H1 (cell line): ENCODE measurements around the gene ARHGDIG. TPM values are rescaled to one million over a fixed set of nuclear protein-coding genes. Genes with fewer than 3 reads are reported as not detected.

Experiments used
- CTCF ChIA-PET: fragments of 300-600 bp; sonication (Branson Sonifier 250); formaldehyde crosslinking; loops from one replicate; lab custom pipeline; 2021; ENCODE audit not compliant: partially characterized antibody; lab: Charles Lee
- POLR2A ChIA-PET: fragments of 300-600 bp; sonication (Branson Sonifier 250); formaldehyde crosslinking; loops from one replicate; lab custom pipeline; 2021; ENCODE audit warnings: inconsistent platforms; ENCODE audit not compliant: partially characterized antibody; lab: Charles Lee
- DNase-seq, 2 experiments: peaks; one replicate each; pipeline versions ENCODE4 v3.0.0 to v3.0.0-alpha.2; 2010 to 2022; ENCODE audit warnings: low spot score in 2 of 2, low read depth in 1 of 2, mixed read lengths in 1 of 2
- FAIRE-seq: peaks from 2 replicates; lab custom pipeline; 2011; peaks lifted over from hg19 to GRCh38; lab: Jason Lieb, UNC
- H2AFZ ChIP-seq: 2 replicates; pipeline ENCODE4 v1.8.1; 2012; ENCODE audit warnings: low read length, inconsistent platforms
- H2AK5ac ChIP-seq: 2 replicates; pipeline ENCODE4 v1.6.1; 2013; ENCODE audit warnings: low read depth, low read length
- H2BK120ac ChIP-seq: replicated peaks from 2 replicates; pipeline ENCODE3; 2013; ENCODE audit warnings: low read depth, low read length, inconsistent platforms
- H2BK12ac ChIP-seq: 2 replicates; pipeline ENCODE4 v1.6.1; 2013; ENCODE audit warnings: low read depth, low read length
- H2BK15ac ChIP-seq: 2 replicates; pipeline ENCODE4 v1.6.1; 2013; ENCODE audit warnings: low read length
- H2BK20ac ChIP-seq: 2 replicates; pipeline ENCODE4 v1.6.1; 2013; ENCODE audit warnings: low read length
- H2BK5ac ChIP-seq: 2 replicates; pipeline ENCODE4 v1.6.1; 2013; ENCODE audit warnings: low read depth, low read length
- H3K14ac ChIP-seq: 2 replicates; pipeline ENCODE4 v1.6.1; 2013; ENCODE audit warnings: inconsistent platforms; ENCODE audit not compliant: insufficient read length
- H3K18ac ChIP-seq: 2 replicates; pipeline ENCODE4 v1.6.1; 2013; ENCODE audit warnings: low read length; ENCODE audit errors: extremely low read depth
- H3K23ac ChIP-seq: 2 replicates; pipeline ENCODE4 v1.6.1; 2013; ENCODE audit warnings: inconsistent platforms; ENCODE audit not compliant: insufficient read length
- H3K23me2 ChIP-seq: 2 replicates; pipeline ENCODE4 v1.6.1; 2013; ENCODE audit warnings: low read depth, low read length
- H3K27ac ChIP-seq: 2 replicates; pipeline ENCODE4 v1.6.1; 2011; ENCODE audit warnings: low read depth, low read length, inconsistent platforms
- H3K27me3 ChIP-seq, 4 experiments: replicated peaks in 1 of 4; 1 replicate in 1 of 4; 2 replicates in 3 of 4; pipeline versions ENCODE4 v1.6.1 to v1.8.1; 2011 to 2013; ENCODE audit warnings: low read length in 3 of 4, mild to moderate bottlenecking in 3 of 4, inconsistent platforms in 2 of 4, mixed read lengths in 2 of 4, moderate library complexity in 1 of 4; ENCODE audit not compliant: control insufficient read depth in 3 of 4, insufficient read depth in 3 of 4; ENCODE audit errors: extremely low read depth in 1 of 4
- H3K36me3 ChIP-seq, 4 experiments: 2 replicates each; pipeline versions ENCODE4 v1.6.1 to v1.8.1; 2011 to 2013; ENCODE audit warnings: mild to moderate bottlenecking in 4 of 4, low read length in 3 of 4, moderate library complexity in 2 of 4, control low read depth in 1 of 4, inconsistent platforms in 1 of 4; ENCODE audit not compliant: insufficient read depth in 4 of 4, control insufficient read depth in 2 of 4
- H3K4ac ChIP-seq: replicated peaks from 2 replicates; pipeline ENCODE3; 2013; ENCODE audit warnings: low read length, low read depth, mixed read lengths, inconsistent platforms; ENCODE audit not compliant: insufficient read length
- H3K4me1 ChIP-seq, 4 experiments: replicated peaks in 1 of 4; 1 replicate in 1 of 4; 2 replicates in 3 of 4; pipeline versions ENCODE4 v1.6.1 to v1.8.1; 2011 to 2013; ENCODE audit warnings: low read length in 3 of 4, inconsistent platforms in 2 of 4, mixed read lengths in 1 of 4; ENCODE audit not compliant: insufficient read depth in 4 of 4, control insufficient read depth in 3 of 4
- H3K4me2 ChIP-seq, 2 experiments: 2 replicates each; pipeline versions ENCODE4 v1.6.1 to v1.8.1; 2011 to 2013; ENCODE audit warnings: low read depth in 2 of 2, low read length in 2 of 2, control low read depth in 1 of 2, inconsistent platforms in 1 of 2, mild to moderate bottlenecking in 1 of 2; ENCODE audit not compliant: insufficient read depth in 1 of 2
- H3K4me3 ChIP-seq, 4 experiments: fragments of 200-600, 300-600 bp in 1 of 4; sonication (generic), shearing (Covaris generic), sonication (Bioruptor Twin) in 1 of 4; 2 replicates each; pipeline versions ENCODE4 v1.5.1 to v1.8.1; 2011 to 2016; ENCODE audit warnings: low read length in 4 of 4, low read depth in 3 of 4, control low read depth in 2 of 4, inconsistent platforms in 2 of 4, mild to moderate bottlenecking in 2 of 4, mixed read lengths in 1 of 4, moderate library complexity in 1 of 4; ENCODE audit not compliant: insufficient read depth in 2 of 4; ENCODE audit errors: extremely low read depth in 1 of 4
- H3K56ac ChIP-seq: replicated peaks from 2 replicates; pipeline ENCODE3; 2013; ENCODE audit warnings: low read depth, mild to moderate bottlenecking, mixed read lengths, low read length, inconsistent platforms; ENCODE audit not compliant: insufficient read length
- H3K79me1 ChIP-seq: 2 replicates; pipeline ENCODE4 v1.6.1; 2013; ENCODE audit warnings: low read depth, low read length, control low read depth
- H3K79me2 ChIP-seq, 2 experiments: 2 replicates each; pipeline versions ENCODE4 v1.6.1 to v1.8.1; 2012 to 2013; ENCODE audit warnings: low read length in 2 of 2, mild to moderate bottlenecking in 2 of 2, inconsistent platforms in 1 of 2; ENCODE audit not compliant: insufficient read depth in 2 of 2, control insufficient read depth in 1 of 2
- H3K9ac ChIP-seq, 4 experiments: replicated peaks in 1 of 4; 1 replicate in 1 of 4; 2 replicates in 3 of 4; pipeline versions ENCODE4 v1.6.1 to v1.8.1; 2011 to 2013; ENCODE audit warnings: low read depth in 3 of 4, low read length in 3 of 4, control low read depth in 2 of 4, mild to moderate bottlenecking in 2 of 4, moderate library complexity in 2 of 4, inconsistent platforms in 1 of 4; ENCODE audit errors: extremely low read depth in 1 of 4
- H3K9me3 ChIP-seq, 2 experiments: 2 replicates each; pipeline versions ENCODE4 v1.6.1 to v1.8.1; 2012 to 2013; ENCODE audit warnings: mild to moderate bottlenecking in 2 of 2, moderate library complexity in 2 of 2, control low read depth in 1 of 2, inconsistent platforms in 1 of 2, low read depth in 1 of 2, low read length in 1 of 2, mixed read lengths in 1 of 2; ENCODE audit not compliant: insufficient read depth in 2 of 2
- H4K20me1 ChIP-seq, 2 experiments: replicated peaks in 1 of 2; 2 replicates each; pipeline versions ENCODE3 to v1.8.1; 2011 to 2013; ENCODE audit warnings: inconsistent platforms in 2 of 2, low read length in 2 of 2, mild to moderate bottlenecking in 1 of 2; ENCODE audit not compliant: insufficient read depth in 2 of 2, control insufficient read depth in 1 of 2
- H4K5ac ChIP-seq: 2 replicates; pipeline ENCODE4 v1.6.1; 2013; ENCODE audit warnings: low read length, low read depth, mixed read lengths, inconsistent platforms; ENCODE audit not compliant: insufficient read length
- H4K8ac ChIP-seq: 2 replicates; pipeline ENCODE4 v1.8.0; 2013; ENCODE audit warnings: mild to moderate bottlenecking, moderate library complexity, low read length, inconsistent platforms; ENCODE audit not compliant: insufficient read depth; ENCODE audit errors: extremely low read depth
- H4K91ac ChIP-seq: replicated peaks from 2 replicates; pipeline ENCODE3; 2013; ENCODE audit warnings: low read length, mixed read lengths, inconsistent platforms; ENCODE audit not compliant: insufficient read length
- GTF2F1 ChIP-seq: IDR thresholded peaks from 2 replicates; pipeline ENCODE4 v1.6.1; 2012; ENCODE audit warnings: low read depth, low read length, improper control_type of control experiment, borderline replicate concordance
- WGBS, 2 experiments: shearing (Covaris generic) in 1 of 2; methylation state at CpG; one replicate each; pipeline versions ENCODE4 v1.1.6 to v1.1.7; 2013 to 2015; ENCODE audit warnings: low lambda C conversion rate in 2 of 2, mixed read lengths in 2 of 2, inconsistent platforms in 1 of 2, low coverage in 1 of 2, missing lambda C conversion rate in 1 of 2; ENCODE audit not compliant: insufficient replicate concordance in 2 of 2, insufficient coverage in 1 of 2, insufficient read length in 1 of 2; ENCODE audit errors: extremely low coverage in 1 of 2, missing lambda C conversion rate in 1 of 2; 5-methylcytosine and 5-hydroxymethylcytosine counted together
- polyA plus RNA-seq, 7 experiments: library from polyadenylated mRNA; depleted of rRNA in 3 of 7; stranded (reverse) in 5 of 7; unstranded in 2 of 7; fragments of >200 nt in 5 of 7; fragments of 200-250 nt in 2 of 7; gene quantifications; 1 replicate in 5 of 7; 2 replicates in 1 of 7; 4 replicates in 1 of 7; pipeline versions ENCODE4 v1.2.1 to v1.2.3, GENCODE V29; 2011 to 2013; ENCODE audit warnings: missing spikeins in 2 of 7, mixed read lengths in 2 of 7
- total RNA-seq: library from RNA; stranded (reverse); fragmentation: NEBNext Ultra II Directional; extraction: Animal tissue kit (Norgen Biotek cat#: 25700); gene quantifications from 2 replicates; pipeline ENCODE4 v1.2.1, GENCODE V29; 2021

ARHGDIG gene
- total and polyA plus RNA-seq, 2 of the 8 experiments (the other 6 are each of a cell fraction or from before 2014, with no cell fraction given), result 1.2 to 2.9 TPM

GRCh38 chr16:314351-314750 is 34.0 kb downstream of the ARHGDIG start:
- no peak overlapping the region for H3K56ac ChIP-seq
- H3K14ac ChIP-seq, result no peak overlapping the region
- no peak overlapping the region for H3K23ac ChIP-seq
- H3K27ac ChIP-seq, result no peak overlapping the region
- H2BK5ac ChIP-seq, result no peak overlapping the region
- H2AFZ ChIP-seq, result no peak overlapping the region
- 97% methylated on average over 16 of the region's 16 CpGs; no CpG with 5 or more reads in 1 of the 2 experiments for WGBS, 2 experiments
- H2BK12ac ChIP-seq, result no peak overlapping the region
- no peak overlapping the region for H2AK5ac ChIP-seq
- H4K8ac ChIP-seq, result no peak overlapping the region
- no peaks in the 10 kb centered on the region for H3K27me3 ChIP-seq
- no peak overlapping the region for H4K5ac ChIP-seq
- no peak overlapping the region for H2BK15ac ChIP-seq
- DNase-seq, result no peak
- no peaks in the 10 kb centered on the region for H3K9me3 ChIP-seq
- H3K79me1 ChIP-seq, result peaks cover 15% of the 10 kb centered on the region
- peaks cover 0 to 34% of the 10 kb centered on the region in 2 experiments; a peak in 1 of 4 replicates for H3K79me2 ChIP-seq
- no peak overlapping the region for H3K4me3 ChIP-seq
- no peak overlapping the region for H3K4ac ChIP-seq
- H3K4me1 ChIP-seq, result peaks cover 0 to 9% (median 6%) of the 10 kb centered on the region in 4 experiments; a peak in 6 of 7 replicates
- no peak overlapping the region for H2BK120ac ChIP-seq
- H3K18ac ChIP-seq, result no peak overlapping the region
- H3K36me3 ChIP-seq, result peaks cover 4 to 10% (median 7%) of the 10 kb centered on the region in 4 experiments; a peak in 7 of 8 replicates
- H4K20me1 ChIP-seq, result peaks cover 14 to 27% of the 10 kb centered on the region in 2 experiments
- no peak overlapping the region for H3K4me2 ChIP-seq
- H2BK20ac ChIP-seq, result no peak overlapping the region
- H4K91ac ChIP-seq, result no peak overlapping the region
- FAIRE-seq, result no peak
- no peak overlapping the region for H3K9ac ChIP-seq
- no peaks in the 10 kb centered on the region for H3K23me2 ChIP-seq
- CTCF ChIA-PET, result interaction anchor here (0.7 to 1.5 kb wide), 3 partner anchors 10 to 16 kb away, joined by 3 to 5 read pairs (median 4); no protein-coding TSS in a partner anchor
- POLR2A ChIA-PET, result no interaction called here
- no peak for TF ChIP-seq GTF2F1
